Caco-2 (cell line): ENCODE results near the gene HTRA3. TPM values are rescaled to one million over a fixed set of nuclear protein-coding genes. Genes with fewer than 3 reads are reported as not detected.

Experiments used
- BruUV-seq: library from RNA; stranded (reverse); fragments of 400-500 nt; replicated peaks from 2 replicates; lab custom pipeline; 2021; lab: Mats Ljungman, UMichigan
- CTCF ChIA-PET: fragments of 300-600 bp; sonication (Branson Sonifier 250); formaldehyde crosslinking; loops from one replicate; lab custom pipeline; 2022; ENCODE audit warnings: antibody characterized with exemption; lab: Charles Lee
- POLR2A ChIA-PET: fragments of 300-600 bp; sonication (Branson Sonifier 250); formaldehyde crosslinking; loops from one replicate; lab custom pipeline; 2022; ENCODE audit warnings: antibody characterized with exemption; lab: Charles Lee
- DNase-seq, 2 experiments: peaks; one replicate each; pipeline versions ENCODE4 v3.0.0 to v3.0.0-alpha.2; 2020 to 2022
- H3K27me3 ChIP-seq: replicated peaks from 2 replicates; pipeline ENCODE4 v1.6.0; 2011; ENCODE audit warnings: low read length; ENCODE audit not compliant: control insufficient read depth, insufficient read depth
- H3K36me3 ChIP-seq: 2 replicates; pipeline ENCODE4 v1.5.1; 2011; ENCODE audit warnings: low read length; ENCODE audit not compliant: control insufficient read depth, insufficient read depth
- H3K4me1 ChIP-seq: fragments of 250-450 bp; sonication (Bioruptor Pico); 2 replicates; pipeline ENCODE4 v1.5.1; 2020; ENCODE audit warnings: mild to moderate bottlenecking
- H3K4me3 ChIP-seq: 2 replicates; pipeline ENCODE4 v1.5.1; 2011; ENCODE audit warnings: low read depth, mild to moderate bottlenecking, control low read depth, low read length
- H3K9me3 ChIP-seq: fragments of 250-450 bp; sonication (Bioruptor Pico); 2 replicates; pipeline ENCODE4 v1.5.1; 2020; ENCODE audit warnings: mild to moderate bottlenecking, moderate library complexity
- H3K27ac Mint-ChIP-seq: one replicate; pipeline ENCODE4 v1.8.0; 2022; ENCODE audit warnings: mixed read lengths; ENCODE audit not compliant: unreplicated experiment
- H3K27me3 Mint-ChIP-seq: one replicate; pipeline ENCODE4 v1.8.0; 2022; ENCODE audit warnings: mixed read lengths; ENCODE audit not compliant: insufficient read depth, unreplicated experiment
- H3K36me3 Mint-ChIP-seq: one replicate; pipeline ENCODE4 v1.8.0; 2022; ENCODE audit warnings: mild to moderate bottlenecking, mixed read lengths; ENCODE audit not compliant: insufficient read depth, unreplicated experiment
- H3K4me1 Mint-ChIP-seq: one replicate; pipeline ENCODE4 v1.8.0; 2022; ENCODE audit warnings: low read depth, mixed read lengths; ENCODE audit not compliant: unreplicated experiment
- H3K4me3 Mint-ChIP-seq: one replicate; pipeline ENCODE4 v1.8.0; 2022; ENCODE audit warnings: mild to moderate bottlenecking, moderate library complexity, mixed read lengths; ENCODE audit not compliant: unreplicated experiment
- H3K9me3 Mint-ChIP-seq: one replicate; pipeline ENCODE4 v1.8.0; 2022; ENCODE audit warnings: mixed read lengths; ENCODE audit not compliant: unreplicated experiment
- CTCF ChIP-seq, 2 experiments: fragments of 200-600 bp in 1 of 2; IDR thresholded peaks; 1 replicate in 1 of 2; 2 replicates in 1 of 2; pipeline versions ENCODE4 v1.5.1 to v1.8.0; 2011 to 2022; ENCODE audit warnings: antibody characterized with exemption in 1 of 2, control low read depth in 1 of 2, inconsistent platforms in 1 of 2, low read depth in 1 of 2, low read length in 1 of 2, mild to moderate bottlenecking in 1 of 2, moderate library complexity in 1 of 2; ENCODE audit not compliant: insufficient read depth in 1 of 2, severe bottlenecking in 1 of 2, unreplicated experiment in 1 of 2
- intact Hi-C: fragments of 100-400 bp; cut with micrococcal nuclease; formaldehyde crosslinking; loops from one replicate; pipeline ENCODE4 v1.10.0; 2022; ENCODE audit not compliant: unreplicated experiment
- total RNA-seq: library from RNA; stranded (reverse); gene quantifications from 2 replicates; pipeline ENCODE4 v1.2.3, GENCODE V29; 2022

HTRA3 gene
- total RNA-seq, 1 experiment from 2014 or later, result 0.66 TPM

DNA sequence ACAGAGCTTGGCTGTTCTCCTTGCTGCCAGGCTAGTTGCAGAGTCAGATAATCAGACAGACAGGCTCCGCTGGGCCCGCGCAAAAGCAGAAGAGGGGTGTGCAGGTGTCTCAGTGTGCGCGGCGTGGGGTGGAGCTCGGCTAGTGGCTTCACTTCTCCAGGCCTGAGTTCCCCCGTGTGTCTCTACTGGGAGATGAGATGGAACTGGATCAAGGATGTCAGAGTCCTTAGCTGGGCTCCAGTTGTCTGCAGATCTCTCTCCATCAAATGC lies 21.1 kb downstream of the HTRA3 start:
- CTCF ChIA-PET, result interaction anchor here (1.0 kb wide), 1 partner anchor 22 kb away, joined by 4 read pairs; no protein-coding TSS in a partner anchor
- Mint-ChIP-seq H3K9me3 (peaks cover 13% of the 10 kb centered on the region), H3K4me1 (no peaks in the 10 kb centered on the region)

DNA sequence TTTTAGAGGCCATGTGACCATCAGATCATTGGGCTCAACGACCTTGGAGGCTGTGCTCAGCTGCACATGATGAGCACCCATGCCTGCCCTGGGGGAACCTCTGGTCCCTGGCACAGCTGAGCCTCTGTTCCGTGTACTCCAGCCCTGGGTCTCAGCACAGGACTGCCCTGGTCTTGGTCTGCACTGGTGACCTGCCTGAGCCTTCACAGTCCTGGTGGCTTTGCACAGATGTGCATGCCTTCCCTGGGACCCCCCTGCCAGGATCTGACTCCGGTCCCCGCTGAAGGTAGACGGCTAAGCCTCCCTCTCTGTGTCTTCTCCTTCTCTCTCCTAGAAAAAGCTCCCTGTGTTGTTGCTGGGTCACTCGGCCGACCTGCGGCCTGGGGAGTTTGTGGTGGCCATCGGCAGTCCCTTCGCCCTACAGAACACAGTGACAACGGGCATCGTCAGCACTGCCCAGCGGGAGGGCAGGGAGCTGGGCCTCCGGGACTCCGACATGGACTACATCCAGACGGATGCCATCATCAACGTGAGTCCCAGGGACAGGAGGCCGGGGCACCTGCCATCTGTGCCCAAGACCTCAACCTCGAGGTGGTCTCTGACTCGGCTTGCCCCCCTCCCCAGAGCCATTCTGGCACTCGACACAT lies 21.6 kb downstream of the HTRA3 start:
- Histone ChIP-seq H3K9me3 (no peaks in the 10 kb centered on the region), H3K4me3 (no peak overlapping the region), H3K4me1 (no peaks in the 10 kb centered on the region), H3K27me3 (no peaks in the 10 kb centered on the region), H3K36me3 (no peaks in the 10 kb centered on the region)
- DNase-seq, result no peak
- Mint-ChIP-seq H3K4me3 (no peak overlapping the region), H3K27ac (no peak overlapping the region), H3K9me3 (peaks cover 13% of the 10 kb centered on the region), H3K4me1 (no peaks in the 10 kb centered on the region), H3K27me3 (no peaks in the 10 kb centered on the region), H3K36me3 (no peaks in the 10 kb centered on the region)
- CTCF ChIA-PET, result interaction anchor here (1.0 kb wide), 1 partner anchor 22 kb away, joined by 4 read pairs; no protein-coding TSS in a partner anchor
- intact Hi-C loops, result no loop called here
- TF ChIP-seq CTCF (IDR thresholded peaks at IDR 0.05; ENCODE audit: insufficient read depth in 1 of 2, low read depth in 1 of 2, low read length in 1 of 2, severe bottlenecking in 1 of 2, unreplicated experiment in 1 of 2), result no peak
- POLR2A ChIA-PET, result no interaction called here
- no TSS peak for BruUV-seq

More for the DNA sequence above, 21.1 kb downstream of the HTRA3 start:
- no peak overlapping the region for H3K4me3 Mint-ChIP-seq
- Histone ChIP-seq H3K4me3 (no peak overlapping the region), H3K9me3 (no peaks in the 10 kb centered on the region), H3K36me3 (no peaks in the 10 kb centered on the region), H3K27me3 (no peaks in the 10 kb centered on the region), H3K4me1 (no peaks in the 10 kb centered on the region)
- TF ChIP-seq CTCF (IDR thresholded peaks at IDR 0.05; ENCODE audit: insufficient read depth in 1 of 2, low read depth in 1 of 2, low read length in 1 of 2, severe bottlenecking in 1 of 2, unreplicated experiment in 1 of 2), result no peak
- no TSS peak for BruUV-seq
- H3K27me3 Mint-ChIP-seq, result no peaks in the 10 kb centered on the region
- no peak for DNase-seq
- intact Hi-C loops, result no loop called here
- H3K36me3 Mint-ChIP-seq, result no peaks in the 10 kb centered on the region
- POLR2A ChIA-PET, result no interaction called here
- no peak overlapping the region for H3K27ac Mint-ChIP-seq

DNA sequence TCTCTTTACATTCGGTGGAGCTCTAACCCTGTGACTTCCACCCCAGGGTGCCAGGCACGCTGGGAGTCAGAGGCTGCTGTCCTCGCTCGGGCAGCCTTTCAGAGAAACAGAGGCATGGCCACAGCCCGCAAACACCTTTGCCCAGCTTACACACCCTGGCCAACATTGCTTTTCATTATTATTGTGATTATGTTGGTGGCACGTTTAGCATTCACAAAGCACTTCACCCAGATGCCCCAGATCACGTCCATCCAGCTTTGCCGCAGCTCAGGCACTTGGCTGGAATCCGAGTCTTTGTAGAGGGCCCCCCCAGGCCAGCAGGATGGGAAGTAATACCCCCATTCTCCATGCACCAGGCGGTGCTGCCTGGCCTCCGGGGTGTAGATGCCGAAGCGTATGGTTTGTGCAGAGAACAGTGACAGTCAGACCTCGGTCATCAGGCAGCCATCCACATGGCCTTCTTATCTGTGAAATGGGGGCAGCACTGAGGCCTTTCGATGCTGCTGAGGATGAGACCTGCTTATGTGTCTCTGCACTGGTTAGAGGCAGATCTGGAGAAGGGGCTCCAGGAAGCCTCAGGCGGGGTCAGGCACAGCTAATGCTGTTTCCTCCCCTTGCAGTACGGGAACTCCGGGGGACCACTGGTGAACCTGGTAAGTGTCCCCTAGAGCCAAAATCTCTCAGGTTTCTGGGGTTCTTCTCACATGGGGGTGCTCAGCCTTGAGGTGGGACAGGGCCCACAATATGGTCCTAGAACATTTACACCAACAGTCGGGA lies 22.3 kb downstream of the HTRA3 start:
- ChIA-PET CTCF (no interaction called here), POLR2A (no interaction called here)
- no peak for DNase-seq
- TF ChIP-seq CTCF (IDR thresholded peaks at IDR 0.05; ENCODE audit: insufficient read depth in 1 of 2, low read depth in 1 of 2, low read length in 1 of 2, severe bottlenecking in 1 of 2, unreplicated experiment in 1 of 2), result no peak
- Histone ChIP-seq H3K36me3 (no peaks in the 10 kb centered on the region), H3K4me3 (no peak overlapping the region), H3K27me3 (no peaks in the 10 kb centered on the region; the same call in 1 of the 2 replicates), H3K4me1 (no peaks in the 10 kb centered on the region), H3K9me3 (no peaks in the 10 kb centered on the region)
- no TSS peak for BruUV-seq
- Mint-ChIP-seq H3K4me1 (no peaks in the 10 kb centered on the region), H3K4me3 (no peak overlapping the region), H3K36me3 (no peaks in the 10 kb centered on the region), H3K27ac (no peak overlapping the region), H3K9me3 (peaks cover 13% of the 10 kb centered on the region), H3K27me3 (no peaks in the 10 kb centered on the region)
- intact Hi-C loops, result no loop called here
